Testis (tissue), 2 donors: ENCODE measurements around the gene VAT1.

Experiments
- CTCF ChIP-seq, 3 experiments: fragments of 450-650 bp in 2 of 3; fragments of 200-600 bp in 1 of 3; sonication (generic) in 1 of 3; IDR thresholded peaks; one replicate each; pipeline ENCODE4 v1.5.1; 2016 to 2019; ENCODE audit warnings: antibody characterized with exemption in 3 of 3, mild to moderate bottlenecking in 2 of 3, moderate library complexity in 1 of 3
- POLR2A ChIP-seq: fragments of 450-650 bp; IDR thresholded peaks from one replicate; pipeline ENCODE4 v1.6.1; 2017; ENCODE audit warnings: antibody characterized with exemption, mild to moderate bottlenecking, moderate library complexity

- TF ChIP-seq POLR2A (no peak), CTCF (IDR thresholded peaks at IDR 0.05) (peak; percentile 64 to 86 (median 76))
These were observed 2.5 kb upstream of the VAT1 start, which contains the start of gene RND2 for GRCh38 chr17:43024407-43025289.
